MCF 10A (cell line): ENCODE data around the gene HTR6. TPM values are rescaled to one million over a fixed set of nuclear protein-coding genes. Genes with fewer than 3 reads are reported as not detected.

ENCODE experiments used
- BruUV-seq: library from RNA; stranded (reverse); fragments of 400-500 nt; replicated peaks from 2 replicates; lab custom pipeline; 2021; lab: Mats Ljungman, UMichigan
- CTCF ChIA-PET: fragments of 300-600 bp; sonication (Branson Sonifier 250); formaldehyde crosslinking; extraction: SDS; loops from one replicate; lab custom pipeline; 2021; ENCODE audit warnings: antibody characterized with exemption, inconsistent platforms; lab: Yijun Ruan, JAX
- POLR2A ChIA-PET: fragments of 300-600, 350-650 bp; sonication (Branson Sonifier 250); formaldehyde crosslinking; extraction: SDS; loops from one replicate; lab custom pipeline; 2020; ENCODE audit warnings: antibody characterized with exemption, inconsistent platforms; lab: Yijun Ruan, JAX
- DNase-seq: peaks from one replicate; pipeline ENCODE4 v3.0.0-alpha.2; 2018; ENCODE audit not compliant: unreplicated experiment
- H3K27ac Mint-ChIP-seq: one replicate; pipeline ENCODE4 v1.8.0; 2022; ENCODE audit warnings: mild to moderate bottlenecking, low read depth, mixed read lengths; ENCODE audit not compliant: unreplicated experiment
- H3K27me3 Mint-ChIP-seq: one replicate; pipeline ENCODE4 v1.8.0; 2022; ENCODE audit warnings: mixed read lengths; ENCODE audit not compliant: insufficient read depth, unreplicated experiment
- H3K36me3 Mint-ChIP-seq: one replicate; pipeline ENCODE4 v1.8.0; 2022; ENCODE audit warnings: mild to moderate bottlenecking, moderate library complexity, mixed read lengths; ENCODE audit not compliant: insufficient read depth, unreplicated experiment
- H3K4me1 Mint-ChIP-seq: one replicate; pipeline ENCODE4 v1.8.0; 2022; ENCODE audit warnings: mixed read lengths; ENCODE audit not compliant: insufficient read depth, unreplicated experiment
- H3K4me3 Mint-ChIP-seq: one replicate; pipeline ENCODE4 v1.8.0; 2022; ENCODE audit warnings: mild to moderate bottlenecking, moderate library complexity, mixed read lengths; ENCODE audit not compliant: unreplicated experiment
- H3K9me3 Mint-ChIP-seq: one replicate; pipeline ENCODE4 v1.8.0; 2022; ENCODE audit warnings: mixed read lengths; ENCODE audit not compliant: unreplicated experiment
- CTCF ChIP-seq: fragments of 200-600 bp; IDR thresholded peaks from one replicate; pipeline ENCODE4 v1.8.0; 2022; ENCODE audit warnings: antibody characterized with exemption, mild to moderate bottlenecking; ENCODE audit not compliant: unreplicated experiment
- intact Hi-C: fragments of 100-400 bp; cut with micrococcal nuclease; formaldehyde crosslinking; loops from 2 replicates; pipeline ENCODE4 v1.14.1; 2022
- total RNA-seq: library from RNA; stranded (reverse); gene quantifications from 2 replicates; pipeline ENCODE4 v1.2.3, GENCODE V29; 2022

Gene HTR6
- total RNA-seq, 1 experiment from 2014 or later = not detected

- ChIA-PET CTCF (interaction anchor here (0.6 to 5.6 kb wide), 42 partner anchors 8 to 1156 kb away, joined by 3 to 103 read pairs (median 4); no protein-coding TSS in a partner anchor), POLR2A (interaction anchor here (0.6 to 3.1 kb wide), 5 partner anchors 11 to 54 kb away, joined by 3 to 17 read pairs (median 3); no protein-coding TSS in a partner anchor)
- BruUV-seq = no TSS peak
- H3K36me3 Mint-ChIP-seq = peaks cover 17% of the 10 kb centered on the region
- H3K4me3 Mint-ChIP-seq = no peak overlapping the region
- peaks cover 10% of the 10 kb centered on the region for H3K4me1 Mint-ChIP-seq
- no peak overlapping the region for H3K27ac Mint-ChIP-seq
- peaks cover 14% of the 10 kb centered on the region for H3K27me3 Mint-ChIP-seq
- peak; percentile 70 for TF ChIP-seq CTCF
- intact Hi-C loops = loop anchor here (1.0 to 5.0 kb wide), 2 partner anchors 43 to 151 kb away; no protein-coding TSS in a partner anchor
- peak; percentile 44 for DNase-seq
- no peaks in the 10 kb centered on the region for H3K9me3 Mint-ChIP-seq
Measured at GRCh38 chr1:19661721-19662228, 2.9 kb upstream of the HTR6 start.

- Mint-ChIP-seq H3K9me3 (no peaks in the 10 kb centered on the region), H3K36me3 (peaks cover 15% of the 10 kb centered on the region), H3K27ac (no peak overlapping the region), H3K4me3 (no peak overlapping the region), H3K4me1 (peaks cover 10% of the 10 kb centered on the region), H3K27me3 (peaks cover 19% of the 10 kb centered on the region)
- POLR2A ChIA-PET = interaction anchor here (1.0 to 3.1 kb wide), 4 partner anchors 10 to 53 kb away, joined by 3 to 17 read pairs (median 4); no protein-coding TSS in a partner anchor
- DNase-seq = no peak
- intact Hi-C loops = loop anchor here (5.0 kb wide), 1 partner anchor 150 kb away; no protein-coding TSS in a partner anchor
- no peak for TF ChIP-seq CTCF
- CTCF ChIA-PET = interaction anchor here (0.6 to 5.6 kb wide), 31 partner anchors 8 to 1155 kb away, joined by 3 to 103 read pairs (median 4); no protein-coding TSS in a partner anchor
- BruUV-seq = no TSS peak
Measured at GRCh38 chr1:19662313-19662712, 2.4 kb upstream of the HTR6 start.

- Mint-ChIP-seq H3K9me3 (no peaks in the 10 kb centered on the region), H3K27me3 (peaks cover 45% of the 10 kb centered on the region), H3K4me1 (no peaks in the 10 kb centered on the region), H3K27ac (no peak overlapping the region), H3K36me3 (no peaks in the 10 kb centered on the region), H3K4me3 (peak overlapping the region; percentile 52)
- POLR2A ChIA-PET = no interaction called here
- CTCF ChIA-PET = no interaction called here
- intact Hi-C loops = no loop called here
- DNase-seq = no peak
- no peak for TF ChIP-seq CTCF
- BruUV-seq = no TSS peak
Measured at GRCh38 chr1:19665186-19665495, 466 bp downstream of the HTR6 start.

GRCh38 chr1:19665496-19666465 lies 1.1 kb downstream of the HTR6 start:
- H3K27me3 Mint-ChIP-seq = peaks cover 52% of the 10 kb centered on the region
- no peaks in the 10 kb centered on the region for H3K9me3 Mint-ChIP-seq
- intact Hi-C loops = no loop called here
- no peaks in the 10 kb centered on the region for H3K4me1 Mint-ChIP-seq
- BruUV-seq = no TSS peak
- ChIA-PET CTCF (no interaction called here), POLR2A (no interaction called here)
- TF ChIP-seq CTCF = no peak
- no peak for DNase-seq
- no peak overlapping the region for H3K27ac Mint-ChIP-seq
- H3K4me3 Mint-ChIP-seq = peak overlapping the region; percentile 52
- H3K36me3 Mint-ChIP-seq = no peaks in the 10 kb centered on the region
